GM19023 (cell line): ENCODE results near the gene NAXD.
"Not testable (repeated sequence)": the region's sequence is repeated elsewhere in the genome, so short reads cannot be mapped to it uniquely, and the experiment has no call there.

Experiments
- ATAC-seq: cut with Tn5 transposase; IDR thresholded peaks from one replicate; pipeline ENCODE4 v1.9.1; 2021; ENCODE audit warnings: mild to moderate bottlenecking, moderate library complexity; ENCODE audit not compliant: unreplicated experiment

The NAXD gene

GRCh38 chr13:110615322-110616102 is at the start of gene NAXD:
TSS of gene NAXD (plus strand) at chr13:110615545. CDS start at chr13:110615602, 57 bp downstream.
- ATAC-seq, result peak; percentile 85

DNA sequence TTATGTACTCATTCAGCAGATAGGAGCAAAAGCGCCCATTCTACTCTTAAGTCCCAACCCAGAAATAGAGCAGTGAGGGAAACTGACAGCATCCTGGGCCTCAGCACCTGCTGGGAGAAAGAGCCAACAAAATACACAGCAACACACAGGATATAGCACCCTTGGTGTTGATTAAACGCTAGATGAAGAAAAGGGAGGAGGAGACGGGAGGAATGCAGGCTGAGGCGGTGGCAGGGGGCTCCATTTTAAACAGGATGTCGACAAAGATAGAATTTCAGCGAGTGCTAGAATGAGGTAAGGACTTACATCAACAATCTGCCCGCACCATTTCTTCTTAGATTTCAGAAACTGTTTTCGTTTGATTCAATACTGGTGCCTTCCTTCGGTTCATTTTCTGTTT is 49.2 kb upstream of the NAXD start:
- ATAC-seq, result no peak

DNA sequence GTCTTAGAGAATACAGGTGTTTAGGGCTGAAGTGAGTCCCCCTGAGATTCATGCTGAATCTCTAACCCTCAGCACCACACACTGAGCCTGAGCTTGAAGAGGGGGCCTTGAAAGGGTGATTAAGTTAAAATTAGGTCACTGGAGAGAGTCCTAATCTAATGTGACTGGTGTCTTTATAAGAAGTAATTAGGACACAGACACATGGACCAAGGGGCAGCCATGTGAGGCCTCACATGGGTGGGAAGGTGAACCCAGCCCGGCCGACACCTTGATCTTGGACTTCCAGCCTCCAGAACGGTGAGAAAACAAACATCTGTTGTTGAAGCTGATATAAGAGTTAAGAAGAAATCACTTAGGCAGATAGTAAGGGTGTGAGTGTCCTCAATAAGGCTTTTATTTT is 46.7 kb upstream of the NAXD start:
- ATAC-seq, result no peak

GRCh38 chr13:110569962-110570361 is 45.4 kb upstream of the NAXD start:
- ATAC-seq, result not testable (repeated sequence)

- no peak for ATAC-seq
These were observed 44.5 kb upstream of the NAXD start for GRCh38 chr13:110570886-110571285.

DNA sequence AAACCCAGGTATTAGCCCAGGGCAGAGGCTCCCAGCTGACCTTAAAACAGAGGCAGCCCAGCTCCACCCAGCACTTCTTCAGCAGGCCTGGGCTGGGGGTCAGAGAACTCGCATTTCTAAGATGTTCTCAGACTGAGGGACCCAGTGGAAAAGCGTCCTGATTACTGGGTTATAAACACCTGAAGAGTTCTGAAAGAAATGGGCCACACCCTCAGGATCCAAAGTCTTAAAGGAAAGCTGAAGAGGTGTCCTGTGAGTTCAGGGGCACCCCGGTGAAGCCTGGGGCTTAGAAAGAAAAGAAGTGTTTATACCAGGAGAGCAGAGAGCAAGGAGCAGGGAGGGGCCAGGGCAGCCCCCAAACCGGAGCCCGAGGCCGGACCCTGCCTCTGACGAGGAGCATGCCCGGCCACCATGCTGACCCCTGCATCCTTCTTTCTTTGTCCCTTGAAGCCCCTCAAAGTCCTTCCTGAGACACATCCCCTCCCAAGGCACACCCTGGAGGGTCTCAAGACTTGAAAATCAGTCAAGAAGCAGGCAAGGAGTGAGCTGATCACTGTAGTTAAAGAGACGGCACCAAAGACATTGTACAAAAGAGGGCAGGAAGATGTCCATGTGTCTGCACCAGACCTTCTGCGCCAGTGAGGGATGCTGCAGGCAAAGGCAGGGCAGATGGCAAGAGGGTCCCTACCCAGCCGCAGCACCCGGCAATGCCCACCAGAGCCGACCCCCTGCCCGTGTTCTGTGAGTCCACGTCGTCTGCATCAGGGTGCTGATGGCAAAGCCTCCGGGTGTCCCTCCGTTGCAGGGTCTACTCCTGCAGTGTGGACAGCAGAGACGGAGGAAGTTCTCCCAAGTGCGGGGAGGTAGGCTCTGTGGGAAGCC is 43.2 kb upstream of the NAXD start:
- ATAC-seq, result no peak

GRCh38 chr13:110572778-110573118 is 42.6 kb upstream of the NAXD start:
- no peak for ATAC-seq

- ATAC-seq, result no peak
These were observed 41.2 kb upstream of the NAXD start for GRCh38 chr13:110574161-110574560.

- peak; percentile 86 for ATAC-seq
These were observed 39.8 kb upstream of the NAXD start for GRCh38 chr13:110575322-110576069.

DNA sequence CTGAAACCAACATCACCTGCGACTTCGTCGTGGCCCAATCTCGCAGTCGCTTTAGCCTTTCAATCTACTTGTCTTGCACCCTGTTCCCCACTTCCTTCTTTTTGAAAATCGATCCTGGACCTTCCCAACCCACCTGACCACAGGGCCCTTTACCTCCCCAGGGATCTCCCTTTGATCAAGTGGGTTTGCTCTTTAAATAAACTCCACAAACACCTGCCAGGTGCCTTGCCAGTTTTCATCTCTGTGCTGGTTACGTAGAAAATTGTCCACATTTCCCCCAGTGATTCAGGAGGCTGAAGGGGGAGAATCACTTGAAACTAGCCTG is 39.3 kb upstream of the NAXD start:
- no peak for ATAC-seq

DNA sequence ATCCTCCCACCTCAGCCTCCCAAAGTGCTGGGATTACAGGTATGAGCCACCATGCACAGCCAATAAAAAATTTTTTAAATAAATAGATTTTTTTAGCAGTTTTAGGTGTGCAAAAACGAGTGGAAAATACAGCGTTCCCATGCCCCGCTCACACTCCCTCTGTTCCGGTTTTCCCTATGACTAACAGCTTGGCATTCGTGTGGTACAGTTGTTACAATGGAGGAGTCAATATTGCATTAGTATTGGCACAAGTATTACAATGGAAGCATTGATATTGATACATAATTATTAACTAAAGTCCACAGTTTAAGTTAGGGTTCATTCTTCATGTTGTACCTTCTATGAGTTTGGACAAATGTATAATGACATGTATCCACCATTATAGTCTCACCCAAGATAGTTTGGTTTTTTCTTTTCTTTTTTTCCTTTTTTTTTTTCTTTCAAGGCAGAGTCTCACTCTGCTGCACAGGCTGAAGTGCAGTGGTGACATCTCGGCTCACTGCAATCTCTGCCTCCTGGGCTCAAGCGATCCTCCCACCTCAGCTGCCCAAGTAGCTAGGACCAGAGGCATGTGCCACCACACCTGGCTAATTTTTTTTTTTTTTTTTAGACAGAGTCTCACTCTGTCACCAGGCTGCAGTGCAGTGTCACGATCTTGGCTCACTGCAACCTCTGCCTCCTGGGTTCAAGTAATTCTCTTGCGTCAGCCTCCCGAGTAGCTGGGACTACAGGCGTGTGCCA is 38.4 kb upstream of the NAXD start:
- ATAC-seq, result no peak

DNA sequence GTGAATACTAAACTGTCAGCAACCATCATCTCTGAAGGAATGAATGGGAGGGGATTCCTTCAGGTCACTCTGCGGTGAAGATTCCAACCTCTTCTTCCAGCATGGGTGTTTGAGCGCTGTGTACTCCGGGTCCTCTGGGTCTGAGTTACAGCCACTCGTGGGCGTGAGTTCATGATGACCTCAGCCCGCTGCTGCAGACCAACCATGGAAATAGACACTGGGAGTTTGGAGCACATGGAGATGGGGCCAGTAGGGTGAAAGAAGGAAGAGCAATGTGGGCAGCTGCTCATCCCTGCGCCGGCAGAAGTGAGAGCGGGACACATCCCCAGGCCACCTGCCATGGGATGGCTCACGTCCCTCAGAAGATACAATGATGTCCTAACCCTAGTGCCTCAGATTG is 37.0 kb upstream of the NAXD start:
- ATAC-seq, result no peak

DNA sequence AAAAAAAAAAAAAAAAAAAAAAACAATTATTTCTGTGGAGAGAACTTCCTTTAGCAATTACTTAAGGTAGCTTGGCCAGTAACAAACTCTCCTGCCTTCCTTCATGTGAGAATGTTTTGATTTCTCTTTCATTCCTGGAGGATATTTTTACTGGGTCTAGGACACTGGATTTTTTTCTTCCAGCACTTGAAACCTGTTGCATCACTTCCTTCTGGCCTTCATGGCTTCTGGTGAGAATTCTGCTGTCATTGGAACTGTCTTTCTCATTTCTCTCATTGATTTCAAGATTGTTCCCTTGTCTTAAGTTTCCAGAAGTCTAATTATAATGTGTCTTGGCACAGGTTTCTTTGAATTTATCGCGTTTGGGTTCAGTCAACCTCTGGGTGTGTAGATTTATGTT is 34.5 kb upstream of the NAXD start:
- ATAC-seq, result no peak

GRCh38 chr13:110581506-110582185 is 33.7 kb upstream of the NAXD start:
- no peak for ATAC-seq

GRCh38 chr13:110582421-110582954 is 32.9 kb upstream of the NAXD start:
- no peak for ATAC-seq

DNA sequence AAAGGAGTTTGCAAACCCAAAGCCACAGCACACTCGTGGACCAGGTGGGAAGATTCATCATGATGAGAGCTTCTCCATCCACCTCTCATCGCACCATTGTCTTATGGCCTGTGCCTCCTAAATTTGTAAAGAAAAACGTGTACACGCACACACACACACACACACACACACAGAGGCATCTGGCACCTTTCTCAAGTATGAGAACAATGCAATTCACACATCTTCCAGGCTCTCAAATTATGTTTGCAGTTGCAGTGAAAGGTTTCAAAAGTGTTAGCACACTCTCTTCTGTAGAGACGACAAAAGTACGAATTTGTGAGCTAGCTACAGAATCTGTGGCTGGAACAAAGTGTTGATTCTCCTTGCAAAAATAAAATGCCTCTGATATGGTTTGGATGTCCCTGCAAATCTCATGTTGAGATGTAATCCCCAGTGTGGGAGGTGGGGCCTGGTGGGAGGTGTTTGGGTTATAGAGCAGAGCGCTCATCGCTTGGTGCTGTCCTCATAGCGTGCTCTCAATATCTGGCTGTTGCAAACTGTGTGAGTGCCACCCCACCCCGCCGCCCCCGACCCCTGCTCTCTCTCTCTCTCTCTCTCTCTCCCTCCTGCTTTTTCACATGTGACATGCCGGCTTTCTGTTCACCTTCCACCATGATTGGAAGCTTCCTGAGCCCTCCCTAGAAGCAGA is 32.0 kb upstream of the NAXD start:
- no peak for ATAC-seq

DNA sequence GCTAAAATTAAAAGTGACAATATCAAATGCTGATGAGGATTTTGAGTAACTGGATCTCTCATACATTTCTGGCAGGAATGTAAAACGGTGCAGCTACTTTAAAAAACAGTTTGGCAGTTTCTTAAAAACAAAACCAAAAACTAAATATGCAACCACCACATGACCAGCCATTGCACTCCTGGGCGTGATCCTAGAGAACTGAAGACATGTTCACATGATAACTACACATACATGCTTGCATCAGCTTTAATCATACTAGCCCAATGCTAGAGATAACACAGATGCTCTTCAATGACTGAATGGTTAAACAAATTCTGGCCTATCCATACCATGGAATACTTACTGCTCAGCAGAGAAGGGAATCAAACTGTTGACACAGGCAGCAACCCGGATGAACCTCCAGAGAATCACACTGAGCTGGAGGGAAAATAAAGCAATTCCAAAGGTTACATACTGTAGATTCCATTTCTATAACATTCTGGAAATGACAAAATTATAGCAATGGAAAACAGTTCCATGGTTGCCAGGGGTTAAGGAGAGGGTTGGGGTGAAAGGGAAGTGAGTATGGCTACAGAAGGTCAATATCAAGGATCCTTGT is 25.5 kb upstream of the NAXD start:
- no peak for ATAC-seq

GRCh38 chr13:110590577-110590976 is 24.8 kb upstream of the NAXD start:
- ATAC-seq, result no peak

DNA sequence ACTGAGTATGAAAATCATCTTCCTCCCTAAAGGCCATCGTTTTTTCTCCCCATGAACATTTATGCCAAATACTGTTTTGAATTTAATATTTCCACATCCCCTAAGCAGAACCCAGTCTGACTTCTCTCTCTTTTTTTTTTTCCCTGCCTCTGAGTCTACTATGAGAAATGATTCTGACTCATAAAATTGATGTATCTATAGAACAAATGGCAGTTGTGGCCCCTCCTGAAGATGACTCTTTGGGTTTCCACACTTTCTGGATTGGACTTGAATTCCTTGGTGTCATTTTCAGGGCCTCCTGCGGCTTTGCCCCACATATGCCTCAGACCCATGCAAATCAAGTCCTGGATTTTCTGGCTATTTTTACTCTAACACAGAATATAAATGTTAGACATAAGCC is 22.7 kb upstream of the NAXD start:
- no peak for ATAC-seq
